ENCODE measurements around the gene KCNJ11.

Gene KCNJ11

GRCh38 chr11:17410606-17411379 lies 22.3 kb upstream of the KCNJ11 start:
- no peak for DNase-seq
- in situ Hi-C loops (cut with MboI; ENCODE audit: low pct_unique_long_range_greater_than_20kb, low sequenced_read_pairs): no loop called here

DNA sequence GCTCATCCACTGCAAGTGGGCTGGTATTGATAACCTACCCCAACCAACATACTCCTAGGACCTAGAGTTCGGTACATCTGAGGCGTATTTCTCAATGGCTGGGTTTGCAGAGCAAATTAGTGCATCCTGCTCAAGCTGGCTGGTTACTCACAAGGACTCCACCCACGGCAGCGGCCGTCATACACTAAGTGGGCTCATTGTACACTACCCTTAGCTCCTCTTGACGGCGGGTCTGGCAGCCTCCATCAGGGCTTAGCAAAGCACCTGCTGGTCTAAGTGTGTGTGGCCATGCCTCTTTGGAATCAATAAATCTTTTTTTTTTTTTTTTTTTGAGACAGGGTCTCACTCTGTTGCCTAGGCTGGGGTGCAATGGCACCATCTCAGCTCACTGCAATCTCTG lies 20.2 kb upstream of the KCNJ11 start:
- in situ Hi-C loops (cut with MboI; ENCODE audit: low pct_unique_long_range_greater_than_20kb, low sequenced_read_pairs): no loop called here
- DNase-seq: no peak

- in situ Hi-C loops (cut with MboI; ENCODE audit: low pct_unique_long_range_greater_than_20kb, low sequenced_read_pairs): no loop called here
- no peak for DNase-seq
Measured at GRCh38 chr11:17408026-17408425, 19.6 kb upstream of the KCNJ11 start.

DNA sequence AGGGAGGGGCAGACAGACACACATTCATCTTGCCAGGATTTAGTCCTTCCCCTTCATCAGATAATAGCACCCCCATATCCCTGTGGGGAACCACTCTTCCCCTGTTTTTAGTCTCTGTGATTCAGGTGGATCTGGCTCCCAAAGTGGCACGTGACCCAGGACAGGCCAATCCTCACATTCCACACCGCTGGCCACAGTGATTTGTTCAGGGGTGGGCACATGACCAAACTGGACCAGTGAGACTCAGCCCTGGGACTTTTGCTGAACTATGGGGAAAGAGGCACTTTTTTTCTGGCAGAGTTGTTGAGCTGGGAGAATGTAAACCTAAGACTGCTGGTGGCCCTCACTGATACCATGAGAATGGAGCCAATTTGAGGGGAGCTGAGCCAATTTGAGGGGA lies 19.1 kb upstream of the KCNJ11 start:
- in situ Hi-C loops (cut with MboI; ENCODE audit: low pct_unique_long_range_greater_than_20kb, low sequenced_read_pairs): no loop called here
- no peak for DNase-seq

GRCh38 chr11:17406818-17407149 lies 18.3 kb upstream of the KCNJ11 start:
- DNase-seq: no peak
- in situ Hi-C loops (cut with MboI; ENCODE audit: low pct_unique_long_range_greater_than_20kb, low sequenced_read_pairs): no loop called here

- in situ Hi-C loops (cut with MboI; ENCODE audit: low pct_unique_long_range_greater_than_20kb, low sequenced_read_pairs): no loop called here
- no peak for DNase-seq
Measured at GRCh38 chr11:17406082-17406817, 17.8 kb upstream of the KCNJ11 start.

GRCh38 chr11:17405232-17406005 lies 17.0 kb upstream of the KCNJ11 start:
- no peak for DNase-seq
- in situ Hi-C loops (cut with MboI; ENCODE audit: low pct_unique_long_range_greater_than_20kb, low sequenced_read_pairs): no loop called here

DNA sequence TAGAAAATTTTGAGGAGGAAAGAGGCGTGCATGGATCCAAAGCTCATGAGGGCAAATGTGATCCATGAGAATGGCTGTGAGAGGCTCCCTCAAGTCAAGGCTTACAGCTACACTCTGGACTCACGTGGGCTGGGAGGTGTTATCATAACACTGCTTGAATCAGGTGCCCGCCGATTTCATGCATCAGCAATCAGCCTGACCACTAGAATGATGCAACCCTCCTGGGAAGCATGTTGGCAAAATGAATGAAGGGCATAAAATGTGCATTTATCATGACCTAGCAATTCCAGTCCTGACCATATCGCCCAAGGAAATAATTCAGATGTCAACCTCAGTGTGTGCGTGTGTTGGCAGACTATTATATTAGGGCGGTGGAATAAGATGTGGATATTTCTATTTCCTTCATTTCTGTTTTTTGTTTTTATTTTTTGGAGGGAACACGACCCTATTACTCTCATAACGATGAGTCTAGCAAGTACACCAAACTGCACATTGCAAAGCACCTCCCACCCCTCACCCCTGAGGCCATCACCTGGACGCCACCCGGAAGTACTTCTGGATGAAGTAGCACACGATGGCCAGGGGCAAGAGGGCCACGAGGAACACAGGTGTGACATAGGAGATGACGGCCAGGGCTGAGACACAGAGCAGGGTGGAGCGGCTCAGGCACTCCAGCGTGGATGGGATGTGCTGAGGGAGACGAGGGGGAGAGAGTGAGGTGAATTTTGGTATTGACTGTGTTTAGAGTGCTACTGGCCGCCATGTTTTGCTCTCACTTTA lies 15.7 kb upstream of the KCNJ11 start:
- peak; percentile 15 for DNase-seq
- in situ Hi-C loops (cut with MboI; ENCODE audit: low pct_unique_long_range_greater_than_20kb, low sequenced_read_pairs): no loop called here

- in situ Hi-C loops (cut with MboI; ENCODE audit: low pct_unique_long_range_greater_than_20kb, low sequenced_read_pairs): no loop called here
Measured at GRCh38 chr11:17402486-17402885, 14.0 kb upstream of the KCNJ11 start.

DNA sequence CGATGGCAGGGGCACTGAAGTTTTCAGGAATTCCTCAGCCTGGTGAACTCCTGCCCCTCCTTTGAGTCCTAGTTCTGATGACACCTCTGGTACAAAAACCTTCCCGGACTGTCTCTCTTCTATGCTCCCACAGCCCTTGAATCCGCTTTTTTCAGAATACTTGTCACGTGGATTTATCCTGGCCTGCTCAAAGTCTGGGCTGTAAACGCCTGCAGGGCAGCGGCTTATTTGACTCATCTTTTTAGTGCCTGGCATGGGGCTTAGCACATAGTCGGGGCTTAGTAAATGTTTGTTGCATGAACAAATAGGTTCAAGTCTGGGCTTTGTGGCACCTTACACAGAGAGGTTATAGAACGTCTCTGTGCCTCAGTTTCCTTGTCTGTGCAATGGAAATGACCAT lies 13.4 kb upstream of the KCNJ11 start:
- in situ Hi-C loops (cut with MboI; ENCODE audit: low pct_unique_long_range_greater_than_20kb, low sequenced_read_pairs): no loop called here
- DNase-seq: no peak

More at GRCh38 chr11:17402486-17402885, 14.0 kb upstream of the KCNJ11 start:
- DNase-seq: no peak

GRCh38 chr11:17401316-17401715 lies 12.9 kb upstream of the KCNJ11 start:
- in situ Hi-C loops (cut with MboI; ENCODE audit: low pct_unique_long_range_greater_than_20kb, low sequenced_read_pairs): no loop called here

DNA sequence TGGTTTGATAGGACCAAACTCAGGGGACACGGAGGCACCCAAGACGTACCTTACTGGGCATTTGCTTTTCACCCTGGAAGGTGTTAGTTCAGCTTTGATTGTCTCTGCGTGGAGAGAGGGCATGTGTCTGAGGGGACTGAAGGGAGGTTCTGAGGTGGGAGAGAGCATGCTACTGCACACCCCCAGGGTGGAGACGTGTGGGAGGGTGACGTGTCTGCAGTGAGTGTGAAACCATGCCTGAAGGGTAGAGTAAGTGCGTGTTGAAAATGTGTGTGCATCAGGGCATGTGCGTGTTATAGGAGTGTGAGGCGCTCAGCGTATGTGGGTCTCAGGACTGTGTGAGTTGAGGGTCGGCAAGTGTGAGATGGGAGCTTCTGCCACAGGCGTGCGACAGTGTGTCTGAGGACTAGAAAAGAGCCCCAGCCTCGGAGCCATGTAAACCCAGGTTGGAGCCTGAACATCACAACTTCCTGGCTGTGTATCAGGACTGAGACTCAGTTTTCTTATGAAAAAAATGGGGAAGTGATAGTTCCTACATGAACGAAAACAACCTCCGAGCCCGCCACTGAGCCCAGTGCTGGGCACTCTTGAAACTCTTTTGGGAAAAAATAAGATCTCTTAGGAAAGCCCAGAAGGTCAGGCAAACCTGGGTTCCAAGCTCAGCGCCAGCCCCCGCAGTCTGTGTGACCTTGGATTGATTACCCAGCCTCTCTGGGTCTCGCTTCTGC lies 11.8 kb upstream of the KCNJ11 start:
- in situ Hi-C loops (cut with MboI; ENCODE audit: low pct_unique_long_range_greater_than_20kb, low sequenced_read_pairs): no loop called here
- DNase-seq: no peak

More at GRCh38 chr11:17401316-17401715, 12.9 kb upstream of the KCNJ11 start:
- DNase-seq: no peak

DNA sequence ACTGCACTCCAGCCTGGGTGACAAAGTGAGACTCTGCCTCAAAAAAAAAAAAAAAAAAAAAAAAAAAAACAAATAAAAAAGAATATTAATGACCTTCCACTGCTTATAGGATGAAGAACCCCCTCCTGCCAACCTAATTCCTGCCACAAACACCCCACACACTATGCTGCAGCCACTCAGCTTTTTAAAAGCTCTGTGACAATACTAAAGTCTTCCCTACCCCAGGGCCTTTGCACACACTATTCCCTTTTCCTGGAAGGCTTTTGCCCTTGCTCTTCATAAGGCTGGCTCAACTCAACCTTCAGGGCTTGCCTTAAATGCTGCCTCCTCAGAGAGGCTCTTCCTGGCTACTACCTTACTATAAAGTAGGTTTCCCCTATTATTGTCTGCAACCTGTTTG lies 10.8 kb upstream of the KCNJ11 start:
- DNase-seq: no peak
- in situ Hi-C loops (cut with MboI; ENCODE audit: low pct_unique_long_range_greater_than_20kb, low sequenced_read_pairs): no loop called here

GRCh38 chr11:17397311-17398002 lies 9.0 kb upstream of the KCNJ11 start:
- in situ Hi-C loops (cut with MboI; ENCODE audit: low pct_unique_long_range_greater_than_20kb, low sequenced_read_pairs): no loop called here
- DNase-seq: no peak

DNA sequence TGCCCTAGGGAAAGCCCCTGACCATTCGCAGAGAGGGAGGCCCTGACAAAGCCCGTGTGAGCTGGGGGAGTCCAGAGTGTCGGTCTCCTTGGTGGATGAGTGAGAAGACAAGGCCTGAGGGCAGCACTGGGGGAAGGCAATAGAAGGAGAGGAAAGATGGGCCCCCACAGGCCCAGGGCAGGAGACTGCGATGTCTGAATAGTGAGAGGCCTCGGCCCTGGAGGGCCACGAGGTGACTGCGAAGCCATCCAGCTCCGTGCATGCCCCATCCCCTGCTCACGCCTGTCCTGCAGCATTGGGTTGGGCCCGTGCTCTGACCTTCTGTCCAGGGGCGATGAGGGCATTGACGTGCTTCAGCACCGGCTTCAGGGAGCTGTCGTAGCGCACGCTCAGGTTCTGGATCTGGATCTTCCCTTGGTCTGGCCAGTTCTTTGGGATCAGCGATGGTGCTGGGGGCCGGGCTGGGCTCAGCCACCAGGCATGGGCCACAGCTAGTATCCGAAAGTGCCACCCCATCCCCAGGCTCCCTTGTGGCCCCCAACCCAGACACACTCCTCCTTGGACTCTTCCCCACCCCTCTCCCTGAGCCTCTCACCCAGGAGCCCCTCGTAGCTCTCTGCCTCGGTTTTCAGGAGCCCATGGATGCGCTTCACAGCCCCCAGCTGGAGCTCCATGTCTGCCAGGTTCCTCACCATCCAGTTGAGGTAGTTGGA lies 8.3 kb upstream of the KCNJ11 start:
- in situ Hi-C loops (cut with MboI; ENCODE audit: low pct_unique_long_range_greater_than_20kb, low sequenced_read_pairs): no loop called here
- no peak for DNase-seq

DNA sequence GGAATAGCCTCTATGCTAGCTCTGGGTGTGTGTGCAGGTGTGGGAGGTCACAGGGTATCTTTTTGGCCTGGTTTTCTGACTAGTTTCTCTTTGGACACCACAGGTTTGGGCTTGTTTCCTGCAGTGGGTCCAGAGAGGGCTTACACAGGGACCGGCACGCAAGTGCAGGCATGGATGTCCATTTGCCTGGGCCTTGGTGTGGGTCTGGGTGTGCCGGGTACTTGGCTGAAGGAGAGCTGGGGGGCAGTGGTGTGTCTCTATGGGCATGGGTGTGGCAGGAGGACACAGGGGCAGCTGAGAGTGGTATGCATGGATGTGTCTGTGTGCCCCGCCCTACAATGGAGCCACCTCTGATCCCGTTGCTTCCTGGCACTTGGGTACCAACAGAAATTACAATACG lies 7.5 kb upstream of the KCNJ11 start:
- in situ Hi-C loops (cut with MboI; ENCODE audit: low pct_unique_long_range_greater_than_20kb, low sequenced_read_pairs): no loop called here
- no peak for DNase-seq

DNA sequence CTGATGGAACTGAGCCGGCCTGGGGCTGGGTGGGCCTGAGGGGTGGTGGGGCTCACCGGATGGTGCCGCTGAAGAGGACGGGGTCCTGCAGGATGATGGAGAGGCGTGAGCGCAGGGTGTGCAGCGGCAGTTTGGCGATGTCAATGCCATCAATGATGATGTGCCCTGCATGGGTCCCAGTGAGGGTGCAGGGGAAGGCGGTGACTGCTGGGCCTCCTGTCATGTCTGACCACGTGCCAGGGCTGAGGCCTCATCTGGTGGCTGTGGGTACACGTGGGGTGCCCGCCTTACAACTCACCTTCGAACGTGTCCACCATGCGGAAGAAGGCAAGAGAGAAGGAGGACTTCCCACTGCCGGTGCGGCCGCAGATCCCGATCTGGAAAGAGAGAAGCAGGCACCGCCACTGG lies 7.1 kb upstream of the KCNJ11 start:
- in situ Hi-C loops (cut with MboI; ENCODE audit: low pct_unique_long_range_greater_than_20kb, low sequenced_read_pairs): no loop called here
- DNase-seq: no peak
